SK-N-SH (cell line): ENCODE measurements around the gene CNFN. TPM values are rescaled to one million over a fixed set of nuclear protein-coding genes. Genes with fewer than 3 reads are reported as not detected.

Experiments used
- CTCF ChIA-PET: fragments of 300-600, 350-600 bp; formaldehyde crosslinking; extraction: SDS; loops from one replicate; lab custom pipeline; 2021; lab: Yijun Ruan, JAX
- POLR2A ChIA-PET: fragments of 350-600 bp; sonication (Branson Sonifier 250); formaldehyde crosslinking; extraction: SDS; loops from one replicate; lab custom pipeline; 2020; ENCODE audit warnings: antibody characterized with exemption, inconsistent platforms; lab: Yijun Ruan, JAX
- DNase-seq: peaks from one replicate; pipeline ENCODE4 v3.0.0; 2012
- H2AFZ ChIP-seq: fragments of 200-600 bp; sonication (generic); 2 replicates; pipeline ENCODE4 v1.8.1; 2016; ENCODE audit warnings: antibody characterized with exemption, mild to moderate bottlenecking, low read depth
- H3F3A ChIP-seq: fragments of 200-600 bp; sonication (generic); replicated peaks from 2 replicates; pipeline ENCODE3; 2016; ENCODE audit warnings: antibody characterized with exemption, mild to moderate bottlenecking; ENCODE audit not compliant: insufficient read depth
- H3K27ac ChIP-seq, 2 experiments: fragments of 200-500 bp in 1 of 2; fragments of 200-600 bp in 1 of 2; sonication (Bioruptor generic) in 1 of 2; sonication (generic), shearing (Covaris generic) in 1 of 2; 2 replicates each; pipeline versions ENCODE4 v1.5.1 to v1.6.1; 2014 to 2016; ENCODE audit warnings: low read depth in 2 of 2, inconsistent platforms in 1 of 2, low read length in 1 of 2, mild to moderate bottlenecking in 1 of 2, mixed read lengths in 1 of 2
- H3K27me3 ChIP-seq: fragments of 200-600 bp; sonication (generic), shearing (Covaris generic); 2 replicates; pipeline ENCODE4 v1.6.1; 2016; ENCODE audit warnings: mixed run types; ENCODE audit not compliant: insufficient read depth
- H3K36me3 ChIP-seq, 2 experiments: fragments of 200-500 bp in 1 of 2; fragments of 200-600 bp in 1 of 2; sonication (Bioruptor generic) in 1 of 2; sonication (generic) in 1 of 2; replicated peaks in 1 of 2; 2 replicates each; pipeline versions ENCODE3 to v1.5.1; 2014 to 2016; ENCODE audit warnings: low read length in 1 of 2, mild to moderate bottlenecking in 1 of 2; ENCODE audit not compliant: insufficient read depth in 2 of 2, control insufficient read depth in 1 of 2
- H3K4me1 ChIP-seq, 2 experiments: fragments of 200-500 bp in 1 of 2; fragments of 200-600 bp in 1 of 2; sonication (Bioruptor generic) in 1 of 2; sonication (generic), shearing (Covaris generic) in 1 of 2; 2 replicates each; pipeline versions ENCODE4 v1.5.1 to v1.6.1; 2014 to 2016; ENCODE audit warnings: low read depth in 1 of 2, low read length in 1 of 2, mixed run types in 1 of 2; ENCODE audit not compliant: insufficient read depth in 2 of 2, control insufficient read depth in 1 of 2
- H3K4me2 ChIP-seq: fragments of 200-600 bp; sonication (generic), shearing (Covaris generic); 2 replicates; pipeline ENCODE4 v1.6.1; 2017; ENCODE audit warnings: mixed run types
- H3K4me3 ChIP-seq, 2 experiments: fragments of 200-500 bp in 1 of 2; fragments of 200-600 bp in 1 of 2; sonication (Bioruptor generic) in 1 of 2; sonication (generic), shearing (Covaris generic) in 1 of 2; 2 replicates each; pipeline versions ENCODE4 v1.5.1 to v1.8.1; 2014 to 2016; ENCODE audit warnings: low read depth in 2 of 2, inconsistent platforms in 1 of 2, low read length in 1 of 2, mild to moderate bottlenecking in 1 of 2, mixed read lengths in 1 of 2, moderate library complexity in 1 of 2
- H3K79me2 ChIP-seq: fragments of 200-600 bp; sonication (generic); 2 replicates; pipeline ENCODE4 v1.8.1; 2017; ENCODE audit warnings: mild to moderate bottlenecking; ENCODE audit not compliant: insufficient read depth
- H3K9ac ChIP-seq: fragments of 200-600 bp; sonication (generic); 2 replicates; pipeline ENCODE4 v1.6.1; 2017; ENCODE audit warnings: mixed run types
- H3K9me2 ChIP-seq: fragments of 200-600 bp; sonication (generic); 2 replicates; pipeline ENCODE4 v1.6.1; 2017; ENCODE audit warnings: mixed run types
- H3K9me3 ChIP-seq: fragments of 200-600 bp; sonication (generic); 2 replicates; pipeline ENCODE4 v1.6.1; 2017; ENCODE audit warnings: mixed run types, mild to moderate bottlenecking, moderate library complexity
- H4K20me1 ChIP-seq: fragments of 200-600 bp; sonication (generic); 2 replicates; pipeline ENCODE4 v1.6.1; 2017; ENCODE audit warnings: mild to moderate bottlenecking, mixed run types; ENCODE audit not compliant: insufficient read depth
- CHD2 ChIP-seq: fragments of 150-350 bp; IDR thresholded peaks from 2 replicates; pipeline ENCODE4 v1.6.1; 2018; ENCODE audit warnings: low read length; ENCODE audit not compliant: partially characterized antibody
- ELF1 ChIP-seq: IDR thresholded peaks from 2 replicates; pipeline ENCODE4 v1.4.0; 2012
- EZH2phosphoT487 ChIP-seq: fragments of 200-600 bp; sonication (generic); IDR thresholded peaks from 2 replicates; pipeline ENCODE4 v1.6.1; 2017; ENCODE audit warnings: low read depth, mixed run types, mild to moderate bottlenecking, antibody characterized with exemption, moderate library complexity, borderline replicate concordance
- FOXJ3 ChIP-seq: sonication (generic); formaldehyde crosslinking; IDR thresholded peaks from 2 replicates; pipeline ENCODE4 v1.5.1; 2020; ENCODE audit warnings: mild to moderate bottlenecking, missing genetic modification reagents
- FOXM1 ChIP-seq: IDR thresholded peaks from 2 replicates; pipeline ENCODE4 v1.4.0; 2012; ENCODE audit warnings: low read depth, mild to moderate bottlenecking
- GATA2 ChIP-seq: sonication (generic); formaldehyde crosslinking; IDR thresholded peaks from 2 replicates; pipeline ENCODE4 v1.5.0; 2020; ENCODE audit warnings: mild to moderate bottlenecking, missing genetic modification reagents
- JUND ChIP-seq: IDR thresholded peaks from 2 replicates; pipeline ENCODE4 v1.4.0; 2012
- MEF2A ChIP-seq: IDR thresholded peaks from 2 replicates; pipeline ENCODE4 v1.4.0; 2012; ENCODE audit warnings: low read depth, borderline replicate concordance
- MXI1 ChIP-seq: IDR thresholded peaks from 2 replicates; pipeline ENCODE4 v1.6.1; 2012; ENCODE audit warnings: mild to moderate bottlenecking, low read depth, low read length, improper control_type of control experiment
- NFIC ChIP-seq: IDR thresholded peaks from 2 replicates; pipeline ENCODE4 v1.4.0; 2012; ENCODE audit warnings: borderline replicate concordance
- NRF1 ChIP-seq: IDR thresholded peaks from 2 replicates; pipeline ENCODE4 v1.6.1; 2012; ENCODE audit warnings: low read depth, mild to moderate bottlenecking, low read length
- PBX3 ChIP-seq: IDR thresholded peaks from 2 replicates; pipeline ENCODE4; 2012
- RAD21 ChIP-seq: IDR thresholded peaks from 2 replicates; pipeline ENCODE4 v1.6.1; 2012; ENCODE audit warnings: mild to moderate bottlenecking, low read length
- RCOR1 ChIP-seq: fragments of 150-350 bp; IDR thresholded peaks from 2 replicates; pipeline ENCODE4 v1.6.1; 2017; ENCODE audit warnings: antibody characterized with exemption, low read length
- SIN3A ChIP-seq: IDR thresholded peaks from 2 replicates; pipeline ENCODE4 v1.6.1; 2012; ENCODE audit warnings: low read depth, mild to moderate bottlenecking, low read length, moderate library complexity, borderline replicate concordance
- SMC3 ChIP-seq: IDR thresholded peaks from 2 replicates; pipeline ENCODE4 v1.6.1; 2012; ENCODE audit warnings: low read depth, low read length, improper control_type of control experiment
- TAF1 ChIP-seq: IDR thresholded peaks from 2 replicates; pipeline ENCODE4 v1.6.1; 2012; ENCODE audit warnings: low read depth, mild to moderate bottlenecking, low read length, moderate library complexity, borderline replicate concordance
- TEAD4 ChIP-seq: IDR thresholded peaks from 2 replicates; pipeline ENCODE4 v1.4.0; 2012; ENCODE audit warnings: mild to moderate bottlenecking, borderline replicate concordance; ENCODE audit not compliant: insufficient read depth
- USF2 ChIP-seq: fragments of 150-350 bp; IDR thresholded peaks from 2 replicates; pipeline ENCODE4 v1.6.1; 2017; ENCODE audit warnings: antibody characterized with exemption, low read length, low read depth, borderline replicate concordance
- YY1 ChIP-seq: IDR thresholded peaks from 2 replicates; pipeline ENCODE4 v1.4.0; 2012; ENCODE audit warnings: low read depth, mild to moderate bottlenecking
- WGBS: methylation state at CpG from one replicate; pipeline ENCODE4 v1.1.6; 2017; ENCODE audit warnings: low lambda C conversion rate; 5-methylcytosine and 5-hydroxymethylcytosine counted together
- polyA plus RNA-seq, 3 experiments: library from polyadenylated mRNA; depleted of rRNA; stranded (reverse); fragments of >200 nt; gene quantifications; 2 replicates each; pipeline ENCODE4 v1.2.3, GENCODE V29; 2012

The CNFN gene
- polyA plus RNA-seq, 1 of the 3 experiments (the other 2 are of a cell fraction): 4.5 TPM

GRCh38 chr19:42348211-42348610, 41.9 kb downstream of the CNFN start:
- TF ChIP-seq GATA2 (CRISPR knock-in tag) (no peak), SMC3 (no peak), FOXM1 (no peak), NRF1 (no peak)
- TF ChIP-seq, all 33 proteins: peak for 0
- Histone ChIP-seq H3K9ac (no peak overlapping the region), H3F3A (no peaks in the 10 kb centered on the region), H3K79me2 (no peaks in the 10 kb centered on the region), H3K4me1 (no peaks in the 10 kb centered on the region; a peak in 1 of 4 replicates), H3K4me3 (no peak overlapping the region), H4K20me1 (no peaks in the 10 kb centered on the region), H3K9me2 (no peaks in the 10 kb centered on the region), H3K9me3 (no peaks in the 10 kb centered on the region), H3K27ac (no peak overlapping the region), H3K27me3 (no peaks in the 10 kb centered on the region), H3K4me2 (no peak overlapping the region), H3K36me3 (peaks cover 7 to 8% of the 10 kb centered on the region in 2 experiments), H2AFZ (no peak overlapping the region)
- ChIA-PET CTCF (no interaction called here), POLR2A (no interaction called here)
- 95% methylated on average over 14 of the region's 14 CpGs for WGBS
- no peak for DNase-seq

GRCh38 chr19:42345191-42345812, 44.8 kb downstream of the CNFN start:
- CTCF ChIA-PET: interaction anchor here (0.7 to 1.9 kb wide), 4 partner anchors 9 to 178 kb away, joined by 3 to 7 read pairs (median 4); no protein-coding TSS in a partner anchor

More at GRCh38 chr19:42345191-42345812, 44.8 kb downstream of the CNFN start:
- H3F3A ChIP-seq: no peaks in the 10 kb centered on the region
- no peak overlapping the region for H3K4me3 ChIP-seq
- no peaks in the 10 kb centered on the region for H3K9me3 ChIP-seq
- H3K36me3 ChIP-seq: peaks cover 7 to 8% of the 10 kb centered on the region in 2 experiments
- H3K27ac ChIP-seq: no peak overlapping the region
- 71% methylated on average over 6 of the region's 6 CpGs for WGBS
- no peaks in the 10 kb centered on the region for H3K9me2 ChIP-seq
- H3K27me3 ChIP-seq: no peaks in the 10 kb centered on the region
- no peak overlapping the region for H3K4me2 ChIP-seq
- POLR2A ChIA-PET: no interaction called here
- no peaks in the 10 kb centered on the region; a peak in 1 of 4 replicates for H3K4me1 ChIP-seq
- H4K20me1 ChIP-seq: no peaks in the 10 kb centered on the region
- no peaks in the 10 kb centered on the region for H3K79me2 ChIP-seq
- TF ChIP-seq USF2 (no peak), SMC3 (no peak), PBX3 (no peak), TAF1 (no peak), EZH2phosphoT487 (no peak), SIN3A (no peak), RCOR1 (no peak), CHD2 (no peak), JUND (no peak), ELF1 (no peak), RAD21 (no peak), MXI1 (no peak), MEF2A (no peak), NRF1 (no peak), FOXJ3 (no peak), FOXM1 (no peak), NFIC (no peak), TEAD4 (no peak), YY1 (no peak)
- no peak overlapping the region for H3K9ac ChIP-seq
- no peak for DNase-seq
- H2AFZ ChIP-seq: no peak overlapping the region
